H9 (cell line): ENCODE data around the gene APOL2. TPM values are rescaled to one million over a fixed set of nuclear protein-coding genes. Genes with fewer than 3 reads are reported as not detected.

Source experiments
- DNase-seq: peaks from one replicate; pipeline ENCODE4 v3.0.0-alpha.2; 2017
- H2AFZ ChIP-seq: one replicate; pipeline ENCODE4 v1.6.1; 2013; ENCODE audit warnings: mild to moderate bottlenecking, low read length, control low read depth, moderate library complexity
- H2AK5ac ChIP-seq: 2 replicates; pipeline ENCODE4 v1.6.1; 2013; ENCODE audit warnings: low read length, control low read depth, mixed read lengths; ENCODE audit not compliant: insufficient read length
- H2BK120ac ChIP-seq: one replicate; pipeline ENCODE4 v1.6.1; 2013; ENCODE audit warnings: low read depth, mild to moderate bottlenecking, low read length, control low read depth, inconsistent platforms; ENCODE audit not compliant: poor library complexity, severe bottlenecking
- H2BK12ac ChIP-seq: 2 replicates; pipeline ENCODE4 v1.6.1; 2013; ENCODE audit warnings: low read length, control low read depth, mixed read lengths, low read depth; ENCODE audit not compliant: insufficient read length
- H2BK15ac ChIP-seq: 2 replicates; pipeline ENCODE4 v1.6.1; 2013; ENCODE audit warnings: low read depth, low read length, control low read depth
- H2BK20ac ChIP-seq: one replicate; pipeline ENCODE4 v1.6.1; 2013; ENCODE audit warnings: low read depth, mild to moderate bottlenecking, low read length, control low read depth, inconsistent platforms; ENCODE audit not compliant: poor library complexity, severe bottlenecking
- H2BK5ac ChIP-seq: 2 replicates; pipeline ENCODE4 v1.6.1; 2013; ENCODE audit warnings: low read length, control low read depth, mixed read lengths; ENCODE audit not compliant: insufficient read length
- H3K14ac ChIP-seq: 2 replicates; pipeline ENCODE4 v1.6.1; 2013; ENCODE audit warnings: low read length, control low read depth; ENCODE audit not compliant: insufficient read depth
- H3K18ac ChIP-seq: 2 replicates; pipeline ENCODE4 v1.6.1; 2013; ENCODE audit warnings: low read depth, mild to moderate bottlenecking, mixed read lengths, low read length, control low read depth; ENCODE audit not compliant: insufficient read length
- H3K23ac ChIP-seq: 2 replicates; pipeline ENCODE4 v1.6.1; 2013; ENCODE audit warnings: low read length, control low read depth, mixed read lengths, low read depth; ENCODE audit not compliant: insufficient read length
- H3K23me2 ChIP-seq: 2 replicates; pipeline ENCODE4 v1.6.1; 2013; ENCODE audit warnings: low read depth, mild to moderate bottlenecking, mixed read lengths, low read length, control low read depth; ENCODE audit not compliant: insufficient read length, poor library complexity, severe bottlenecking
- H3K27ac ChIP-seq: 2 replicates; pipeline ENCODE4 v1.5.1; 2013; ENCODE audit warnings: low read length, control low read depth, mixed read lengths, low read depth; ENCODE audit not compliant: insufficient read length
- H3K27me3 ChIP-seq: 2 replicates; pipeline ENCODE4 v1.6.1; 2013; ENCODE audit warnings: low read length, control low read depth, inconsistent platforms; ENCODE audit not compliant: insufficient read depth
- H3K4ac ChIP-seq: 2 replicates; pipeline ENCODE4 v1.6.1; 2013; ENCODE audit warnings: low read depth, mild to moderate bottlenecking, control low read depth, inconsistent platforms, low read length, moderate library complexity
- H3K4me1 ChIP-seq: 2 replicates; pipeline ENCODE4 v1.6.1; 2013; ENCODE audit warnings: low read length, control low read depth, inconsistent platforms; ENCODE audit not compliant: insufficient read depth
- H3K4me2 ChIP-seq: 2 replicates; pipeline ENCODE4 v1.6.1; 2013; ENCODE audit warnings: low read length, control low read depth, mixed read lengths; ENCODE audit not compliant: insufficient read length, insufficient read depth
- H3K56ac ChIP-seq: 2 replicates; pipeline ENCODE4 v1.6.1; 2013; ENCODE audit warnings: low read depth, mild to moderate bottlenecking, mixed read lengths, low read length, control low read depth; ENCODE audit not compliant: insufficient read length
- H3K79me1 ChIP-seq: 2 replicates; pipeline ENCODE4 v1.6.1; 2013; ENCODE audit warnings: low read depth, mild to moderate bottlenecking, moderate library complexity, low read length, control low read depth, inconsistent platforms; ENCODE audit not compliant: insufficient read depth, poor library complexity, severe bottlenecking
- H3K79me2 ChIP-seq: 2 replicates; pipeline ENCODE4 v1.6.1; 2013; ENCODE audit warnings: low read length, control low read depth, inconsistent platforms; ENCODE audit not compliant: insufficient read depth
- H3K9ac ChIP-seq: 2 replicates; pipeline ENCODE4 v1.6.1; 2013; ENCODE audit warnings: low read length, control low read depth, mixed read lengths; ENCODE audit not compliant: insufficient read length; ENCODE audit errors: extremely low read depth
- H3K9me3 ChIP-seq: one replicate; pipeline ENCODE4 v1.6.1; 2013; ENCODE audit warnings: low read depth, low read length, inconsistent platforms; ENCODE audit not compliant: control insufficient read depth
- H3T11ph ChIP-seq: one replicate; pipeline ENCODE4 v1.6.1; 2013; ENCODE audit warnings: mild to moderate bottlenecking, low read length, control low read depth, inconsistent platforms
- H4K20me1 ChIP-seq: one replicate; pipeline ENCODE4 v1.6.1; 2013; ENCODE audit not compliant: control insufficient read depth, insufficient read length, insufficient read depth
- H4K5ac ChIP-seq: 2 replicates; pipeline ENCODE4 v1.6.1; 2013; ENCODE audit warnings: low read depth, mild to moderate bottlenecking, mixed read lengths, low read length, control low read depth; ENCODE audit not compliant: insufficient read length
- H4K8ac ChIP-seq: replicated peaks from 2 replicates; pipeline ENCODE4 v1.6.1; 2013; ENCODE audit warnings: low read length, control low read depth, mixed read lengths, low read depth; ENCODE audit not compliant: insufficient read length
- H4K91ac ChIP-seq: 2 replicates; pipeline ENCODE4 v1.6.1; 2013; ENCODE audit warnings: low read depth, mild to moderate bottlenecking, moderate library complexity, mixed read lengths, low read length, control low read depth; ENCODE audit not compliant: insufficient read length
- H3K27ac Mint-ChIP-seq, 3 experiments: 2 replicates in 2 of 3; 3 replicates in 1 of 3; pipeline ENCODE4 v1.8.0; 2020 to 2021; ENCODE audit warnings: mixed read lengths in 3 of 3, mild to moderate bottlenecking in 1 of 3, moderate library complexity in 1 of 3
- H3K27me3 Mint-ChIP-seq: 2 replicates; pipeline ENCODE4 v1.8.0; 2021; ENCODE audit warnings: low read depth, mild to moderate bottlenecking, moderate library complexity, mixed read lengths
- H3K36me3 Mint-ChIP-seq, 3 experiments: 2 replicates in 2 of 3; 3 replicates in 1 of 3; pipeline ENCODE4 v1.8.0; 2020 to 2021; ENCODE audit warnings: low read depth in 3 of 3, mixed read lengths in 3 of 3; ENCODE audit not compliant: insufficient read depth in 1 of 3
- H3K4me1 Mint-ChIP-seq, 2 experiments: 2 replicates each; pipeline ENCODE4 v1.8.0; 2020; ENCODE audit warnings: mixed read lengths in 2 of 2
- H3K4me3 Mint-ChIP-seq, 2 experiments: 2 replicates in 1 of 2; 3 replicates in 1 of 2; pipeline ENCODE4 v1.8.0; 2020 to 2021; ENCODE audit warnings: mild to moderate bottlenecking in 2 of 2, mixed read lengths in 2 of 2, moderate library complexity in 1 of 2
- H3K9me3 Mint-ChIP-seq, 2 experiments: 2 replicates in 1 of 2; 3 replicates in 1 of 2; pipeline ENCODE4 v1.8.0; 2020; ENCODE audit warnings: mild to moderate bottlenecking in 2 of 2, mixed read lengths in 2 of 2, moderate library complexity in 1 of 2
- WGBS: extraction: QIAGEN DNeasy Blood & Tissue Kit; methylation state at CpG from one replicate; pipeline ENCODE4 v1.1.7; 2013; ENCODE audit warnings: missing lambda C conversion rate, low lambda C conversion rate, mixed read lengths; ENCODE audit not compliant: insufficient read length; ENCODE audit errors: extremely low coverage; 5-methylcytosine and 5-hydroxymethylcytosine counted together
- total RNA-seq: library from RNA; stranded (reverse); gene quantifications from 2 replicates; pipeline ENCODE4 v1.2.1, GENCODE V29; 2021
- TF ChIP-seq, protein P1 (sequence below): fragments of 200-600 bp; sonication (generic); conservative IDR thresholded peaks from 3 replicates; pipeline ENCODE4 v1.8.0; 2021; ENCODE audit warnings: antibody characterized with exemption, mild to moderate bottlenecking

APOL2 gene
- total RNA-seq, 1 experiment from 2014 or later: 15.6 TPM

DNA sequence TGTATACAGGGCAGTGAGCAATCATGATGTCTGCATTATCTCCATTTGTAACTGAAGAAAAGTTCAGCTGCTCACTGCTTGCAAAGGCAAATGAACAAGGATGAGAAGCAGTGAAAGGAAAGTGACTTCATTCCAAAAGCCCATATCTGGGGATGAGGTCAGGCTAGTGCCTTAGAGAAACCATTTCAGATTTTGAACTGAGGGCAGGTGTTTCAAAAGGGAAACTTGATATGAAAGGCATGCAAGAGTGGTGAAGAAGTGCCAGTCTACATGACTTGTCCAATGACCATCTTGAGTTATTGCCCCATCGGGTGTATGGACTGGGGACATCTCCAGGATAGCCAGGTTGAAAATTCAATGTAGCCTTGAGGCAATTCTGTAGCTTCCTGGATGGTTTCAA, 30.4 kb downstream of the APOL2 start:
- Mint-ChIP-seq H3K27ac (no peak overlapping the region), H3K4me1 (peaks cover 9 to 11% of the 10 kb centered on the region in 2 experiments), H3K27me3 (peaks cover 20% of the 10 kb centered on the region), H3K4me3 (no peak overlapping the region), H3K36me3 (no peaks in the 10 kb centered on the region; a peak in 2 of 7 replicates), H3K9me3 (peaks cover 9 to 24% of the 10 kb centered on the region in 2 experiments)
- Histone ChIP-seq H3K23me2 (no peaks in the 10 kb centered on the region), H3K18ac (no peak overlapping the region), H3K23ac (no peak overlapping the region), H3K79me2 (no peaks in the 10 kb centered on the region), H2BK120ac (no peak overlapping the region), H4K5ac (no peak overlapping the region), H4K91ac (no peak overlapping the region), H2AFZ (no peak overlapping the region), H3K4ac (no peak overlapping the region), H2BK20ac (no peak overlapping the region), H4K20me1 (no peaks in the 10 kb centered on the region), H3K27ac (no peak overlapping the region), H4K8ac (no peak overlapping the region), H3K4me2 (no peak overlapping the region), H3K4me1 (no peaks in the 10 kb centered on the region), H3K9ac (no peak overlapping the region), H2AK5ac (no peak overlapping the region), H3K56ac (no peak overlapping the region), H3K27me3 (no peaks in the 10 kb centered on the region), H3K14ac (no peak overlapping the region), H3K9me3 (no peaks in the 10 kb centered on the region), H2BK5ac (no peak overlapping the region), H3K79me1 (no peaks in the 10 kb centered on the region), H2BK12ac (no peak overlapping the region), H2BK15ac (no peak overlapping the region), H3T11ph (no peak overlapping the region)
- no peak for DNase-seq
- WGBS: no CpG with 5 or more reads among the region's 1 CpG
- TF ChIP-seq, protein P1, sequence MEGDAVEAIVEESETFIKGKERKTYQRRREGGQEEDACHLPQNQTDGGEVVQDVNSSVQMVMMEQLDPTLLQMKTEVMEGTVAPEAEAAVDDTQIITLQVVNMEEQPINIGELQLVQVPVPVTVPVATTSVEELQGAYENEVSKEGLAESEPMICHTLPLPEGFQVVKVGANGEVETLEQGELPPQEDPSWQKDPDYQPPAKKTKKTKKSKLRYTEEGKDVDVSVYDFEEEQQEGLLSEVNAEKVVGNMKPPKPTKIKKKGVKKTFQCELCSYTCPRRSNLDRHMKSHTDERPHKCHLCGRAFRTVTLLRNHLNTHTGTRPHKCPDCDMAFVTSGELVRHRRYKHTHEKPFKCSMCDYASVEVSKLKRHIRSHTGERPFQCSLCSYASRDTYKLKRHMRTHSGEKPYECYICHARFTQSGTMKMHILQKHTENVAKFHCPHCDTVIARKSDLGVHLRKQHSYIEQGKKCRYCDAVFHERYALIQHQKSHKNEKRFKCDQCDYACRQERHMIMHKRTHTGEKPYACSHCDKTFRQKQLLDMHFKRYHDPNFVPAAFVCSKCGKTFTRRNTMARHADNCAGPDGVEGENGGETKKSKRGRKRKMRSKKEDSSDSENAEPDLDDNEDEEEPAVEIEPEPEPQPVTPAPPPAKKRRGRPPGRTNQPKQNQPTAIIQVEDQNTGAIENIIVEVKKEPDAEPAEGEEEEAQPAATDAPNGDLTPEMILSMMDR: no peak
